ENCODE data around the gene TGM2.

DNA sequence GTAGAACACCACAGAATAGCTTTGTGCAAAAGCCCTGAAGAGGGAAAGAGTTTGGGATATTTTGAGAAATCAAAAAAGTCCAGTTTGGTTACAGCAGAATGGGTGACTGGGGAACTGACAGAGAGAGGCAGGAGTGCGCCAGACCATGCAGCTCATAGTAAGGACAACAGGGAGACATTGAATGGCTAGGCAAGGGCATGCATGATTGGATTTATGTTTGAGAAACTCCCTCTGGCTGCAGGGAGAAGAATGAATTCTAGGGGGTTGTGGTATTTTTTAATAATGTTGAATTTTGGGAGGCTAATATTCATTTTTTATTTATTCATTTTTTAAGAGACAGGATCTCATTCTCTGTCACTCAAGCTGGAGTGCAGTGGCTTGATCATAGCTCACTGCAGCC lies 49.9 kb downstream of the TGM2 start:
- TF ChIP-seq EZH2 (IDR thresholded peaks at IDR 0.05; ENCODE audit: borderline replicate concordance, low read depth, low read length, severe bottlenecking) = no peak
- TF ChIP-seq CTCF (IDR thresholded peaks at IDR 0.05; ENCODE audit: extremely low read depth in 1 of 2, insufficient read depth in 1 of 2, low read depth in 1 of 2, low read length in 2 of 2) = no peak
- TF ChIP-seq POLR2A (IDR thresholded peaks at IDR 0.05; ENCODE audit: low read depth, low read length) = no peak
- TF ChIP-seq JUN (IDR thresholded peaks at IDR 0.05; ENCODE audit: borderline replicate concordance, insufficient read depth, insufficient read length, low read depth) = no peak
- no peak for TF ChIP-seq MYC (IDR thresholded peaks at IDR 0.05; ENCODE audit: low read depth, low read length)
- TF ChIP-seq MAX (IDR thresholded peaks at IDR 0.05; ENCODE audit: insufficient read depth, insufficient read length) = no peak
- no peak for TF ChIP-seq POLR2AphosphoS5 (IDR thresholded peaks at IDR 0.05; ENCODE audit: insufficient read depth, low read depth, low read length)
